Liver (tissue), 9 donors: ENCODE results near the gene RPS6KA2. TPM values are rescaled to one million over a fixed set of nuclear protein-coding genes. Genes with fewer than 3 reads are reported as not detected.

Experiments
- DNase-seq: peaks from one replicate; pipeline ENCODE4 v3.0.0-alpha.2; 2017; ENCODE audit warnings: low spot score
- H3K27ac ChIP-seq, 2 donors: one replicate each; pipeline ENCODE4 v1.7.0; 2013; ENCODE audit warnings: inconsistent platforms in 2 of 2, low read length in 2 of 2, control low read depth in 1 of 2, low read depth in 1 of 2, mild to moderate bottlenecking in 1 of 2
- H3K27me3 ChIP-seq, 4 donors: one replicate each; pipeline versions ENCODE4 v1.6.1 to v1.7.0; 2013; ENCODE audit warnings: low read length in 3 of 4, inconsistent platforms in 1 of 4, mild to moderate bottlenecking in 1 of 4, moderate library complexity in 1 of 4; ENCODE audit not compliant: control insufficient read depth in 4 of 4, insufficient read depth in 4 of 4
- H3K36me3 ChIP-seq, 4 donors: one replicate each; pipeline versions ENCODE4 v1.6.1 to v1.7.0; 2013; ENCODE audit warnings: low read length in 3 of 4, mild to moderate bottlenecking in 3 of 4, low read depth in 1 of 4, moderate library complexity in 1 of 4; ENCODE audit not compliant: control insufficient read depth in 4 of 4, insufficient read depth in 3 of 4
- H3K4me1 ChIP-seq, 4 donors: one replicate each; pipeline versions ENCODE4 v1.6.1 to v1.7.0; 2013; ENCODE audit warnings: low read length in 3 of 4, mild to moderate bottlenecking in 3 of 4, moderate library complexity in 1 of 4; ENCODE audit not compliant: control insufficient read depth in 4 of 4, insufficient read depth in 4 of 4
- H3K4me3 ChIP-seq, 3 donors: one replicate each; pipeline versions ENCODE4 v1.6.1 to v1.7.0; 2013; ENCODE audit warnings: low read length in 3 of 3, control low read depth in 1 of 3, low read depth in 1 of 3, mild to moderate bottlenecking in 1 of 3
- H3K9ac ChIP-seq, 2 donors: one replicate each; pipeline ENCODE4 v1.7.0; 2013; ENCODE audit warnings: low read length in 2 of 2, mild to moderate bottlenecking in 2 of 2, moderate library complexity in 2 of 2, control low read depth in 1 of 2, low read depth in 1 of 2
- H3K9me3 ChIP-seq, 4 donors: one replicate each; pipeline versions ENCODE4 v1.6.1 to v1.7.0; 2013; ENCODE audit warnings: low read length in 3 of 4; ENCODE audit not compliant: control insufficient read depth in 4 of 4
- EGR1 ChIP-seq, 2 donors: IDR thresholded peaks; 2 replicates each; pipeline ENCODE4 v1.6.1; 2016 to 2018; ENCODE audit warnings: antibody characterized with exemption in 2 of 2, low read depth in 2 of 2
- FOXA1 ChIP-seq: IDR thresholded peaks from 2 replicates; pipeline ENCODE4 v1.6.1; 2016; ENCODE audit warnings: antibody characterized with exemption
- FOXA2 ChIP-seq: IDR thresholded peaks from 2 replicates; pipeline ENCODE4 v1.6.1; 2016; ENCODE audit warnings: antibody characterized with exemption
- GABPA ChIP-seq, 2 donors: IDR thresholded peaks in 1 of 2; conservative IDR thresholded peaks in 1 of 2; 2 replicates each; pipeline ENCODE4 v1.6.1; 2016; ENCODE audit warnings: antibody characterized with exemption in 2 of 2, mild to moderate bottlenecking in 1 of 2, moderate library complexity in 1 of 2
- HNF4A ChIP-seq, 2 donors: conservative IDR thresholded peaks; 2 replicates each; pipeline ENCODE4 v1.6.1; 2016; ENCODE audit warnings: antibody characterized with exemption in 2 of 2, mild to moderate bottlenecking in 2 of 2
- HNF4G ChIP-seq: IDR thresholded peaks from 2 replicates; pipeline ENCODE4 v1.6.1; 2016; ENCODE audit warnings: antibody characterized with exemption
- JUND ChIP-seq, 2 donors: IDR thresholded peaks; 2 replicates each; pipeline ENCODE4 v1.6.1; 2016; ENCODE audit warnings: antibody characterized with exemption in 2 of 2
- NR2F2 ChIP-seq: IDR thresholded peaks from 2 replicates; pipeline ENCODE4 v1.6.1; 2016; ENCODE audit warnings: antibody characterized with exemption
- RAD21 ChIP-seq, 2 donors: IDR thresholded peaks; 2 replicates each; pipeline ENCODE4 v1.6.1; 2016; ENCODE audit warnings: antibody characterized with exemption in 2 of 2, mild to moderate bottlenecking in 2 of 2
- RXRA ChIP-seq, 2 donors: IDR thresholded peaks; 2 replicates each; pipeline ENCODE4 v1.6.1; 2017 to 2018; ENCODE audit warnings: antibody characterized with exemption in 2 of 2, mild to moderate bottlenecking in 1 of 2
- SP1 ChIP-seq: IDR thresholded peaks from 2 replicates; pipeline ENCODE4 v1.6.1; 2018; ENCODE audit warnings: antibody characterized with exemption, mild to moderate bottlenecking
- TAF1 ChIP-seq: conservative IDR thresholded peaks from 2 replicates; pipeline ENCODE4 v1.6.1; 2016; ENCODE audit warnings: antibody characterized with exemption, mild to moderate bottlenecking
- YY1 ChIP-seq: IDR thresholded peaks from 2 replicates; pipeline ENCODE4 v1.6.1; 2016; ENCODE audit warnings: antibody characterized with exemption, mild to moderate bottlenecking
- WGBS: extraction: QIAGEN DNeasy Blood & Tissue Kit; methylation state at CpG from one replicate; pipeline ENCODE4 v1.1.7; 2013; 5-methylcytosine and 5-hydroxymethylcytosine counted together
- polyA plus RNA-seq, 2 donors: library from polyadenylated mRNA; stranded (reverse) in 1 of 2; unstranded in 1 of 2; fragments of 200-250 nt in 1 of 2; fragments of >200 nt in 1 of 2; fragmentation: Nextera tagmentation in 1 of 2; extraction: Ambion mirVana in 1 of 2; gene quantifications; one replicate each; pipeline versions ENCODE4 v1.2.1 to v1.2.3, GENCODE V29; 2013 to 2015
- total RNA-seq, 2 donors: library from RNA; depleted of rRNA; stranded (reverse); fragments of >200 nt; gene quantifications; one replicate each; pipeline ENCODE4 v1.2.3, GENCODE V29; 2014
- TF ChIP-seq, protein P1 (sequence below): IDR thresholded peaks from 2 replicates; pipeline ENCODE4 v1.6.1; 2016; ENCODE audit warnings: antibody characterized with exemption
- TF ChIP-seq, protein P2 (sequence below): IDR thresholded peaks from 2 replicates; pipeline ENCODE4 v1.6.1; 2016; ENCODE audit warnings: antibody characterized with exemption
- TF ChIP-seq, protein P3 (sequence below): fragments of 150-350 bp; IDR thresholded peaks from 2 replicates; pipeline ENCODE4 v1.5.1; 2017; ENCODE audit warnings: improper control_type of control experiment, low read depth, low read length; ENCODE audit not compliant: missing input control
- TF ChIP-seq, protein P4 (sequence below): IDR thresholded peaks from 2 replicates; pipeline ENCODE4 v1.6.1; 2016; ENCODE audit warnings: antibody characterized with exemption
- TF ChIP-seq, protein P5 (sequence below): IDR thresholded peaks from 2 replicates; pipeline ENCODE4 v1.6.1; 2016; ENCODE audit warnings: antibody characterized with exemption, mild to moderate bottlenecking
- donor health status: healthy.
- donor health status: healthy.
- donor health status: healthy.
- donor health status: healthy.
- donor health status: healthy.

The RPS6KA2 gene
- total and polyA plus RNA-seq, 4 donors = 2.5 to 9.0 (median 5.0) TPM

DNA sequence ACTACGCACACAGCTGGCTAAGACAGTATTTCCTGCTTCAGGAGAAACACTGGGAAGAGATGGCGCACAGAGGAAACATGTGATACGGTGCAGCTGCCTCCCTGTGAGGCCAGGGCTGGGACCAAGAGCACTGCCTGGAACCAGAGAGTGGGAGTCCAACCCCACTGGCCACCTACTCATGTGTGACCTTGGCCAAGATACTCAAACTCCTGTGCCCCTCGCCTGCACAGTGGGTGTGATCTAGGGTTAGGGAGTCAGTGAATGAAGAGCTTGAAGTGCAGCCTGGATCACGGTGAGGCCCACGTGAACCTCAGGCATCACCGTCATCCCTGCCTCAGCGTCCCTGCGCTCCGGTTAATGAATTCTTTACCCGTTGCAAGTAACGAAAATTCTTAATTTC is 202.6 kb downstream of the RPS6KA2 start:
- TF ChIP-seq YY1 (no peak), HNF4G (no peak), TAF1 (no peak), JUND (IDR thresholded peaks at IDR 0.05) (no peak), RAD21 (IDR thresholded peaks at IDR 0.05) (no peak), RXRA (IDR thresholded peaks at IDR 0.05) (no peak), NR2F2 (no peak), SP1 (no peak), GABPA (IDR thresholded peaks at IDR 0.05 in 1 of 2, conservative IDR thresholded peaks at IDR 0.05 in 1 of 2) (no peak), FOXA1 (no peak), HNF4A (conservative IDR thresholded peaks at IDR 0.05) (no peak), FOXA2 (no peak), EGR1 (IDR thresholded peaks at IDR 0.05; ENCODE audit: low read depth in 2 of 2) (no peak)
- TF ChIP-seq, protein P1, sequence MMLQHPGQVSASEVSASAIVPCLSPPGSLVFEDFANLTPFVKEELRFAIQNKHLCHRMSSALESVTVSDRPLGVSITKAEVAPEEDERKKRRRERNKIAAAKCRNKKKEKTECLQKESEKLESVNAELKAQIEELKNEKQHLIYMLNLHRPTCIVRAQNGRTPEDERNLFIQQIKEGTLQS = no peak
- TF ChIP-seq, protein P2, sequence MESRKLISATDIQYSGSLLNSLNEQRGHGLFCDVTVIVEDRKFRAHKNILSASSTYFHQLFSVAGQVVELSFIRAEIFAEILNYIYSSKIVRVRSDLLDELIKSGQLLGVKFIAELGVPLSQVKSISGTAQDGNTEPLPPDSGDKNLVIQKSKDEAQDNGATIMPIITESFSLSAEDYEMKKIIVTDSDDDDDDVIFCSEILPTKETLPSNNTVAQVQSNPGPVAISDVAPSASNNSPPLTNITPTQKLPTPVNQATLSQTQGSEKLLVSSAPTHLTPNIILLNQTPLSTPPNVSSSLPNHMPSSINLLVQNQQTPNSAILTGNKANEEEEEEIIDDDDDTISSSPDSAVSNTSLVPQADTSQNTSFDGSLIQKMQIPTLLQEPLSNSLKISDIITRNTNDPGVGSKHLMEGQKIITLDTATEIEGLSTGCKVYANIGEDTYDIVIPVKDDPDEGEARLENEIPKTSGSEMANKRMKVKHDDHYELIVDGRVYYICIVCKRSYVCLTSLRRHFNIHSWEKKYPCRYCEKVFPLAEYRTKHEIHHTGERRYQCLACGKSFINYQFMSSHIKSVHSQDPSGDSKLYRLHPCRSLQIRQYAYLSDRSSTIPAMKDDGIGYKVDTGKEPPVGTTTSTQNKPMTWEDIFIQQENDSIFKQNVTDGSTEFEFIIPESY = no peak
- TF ChIP-seq, protein P3, sequence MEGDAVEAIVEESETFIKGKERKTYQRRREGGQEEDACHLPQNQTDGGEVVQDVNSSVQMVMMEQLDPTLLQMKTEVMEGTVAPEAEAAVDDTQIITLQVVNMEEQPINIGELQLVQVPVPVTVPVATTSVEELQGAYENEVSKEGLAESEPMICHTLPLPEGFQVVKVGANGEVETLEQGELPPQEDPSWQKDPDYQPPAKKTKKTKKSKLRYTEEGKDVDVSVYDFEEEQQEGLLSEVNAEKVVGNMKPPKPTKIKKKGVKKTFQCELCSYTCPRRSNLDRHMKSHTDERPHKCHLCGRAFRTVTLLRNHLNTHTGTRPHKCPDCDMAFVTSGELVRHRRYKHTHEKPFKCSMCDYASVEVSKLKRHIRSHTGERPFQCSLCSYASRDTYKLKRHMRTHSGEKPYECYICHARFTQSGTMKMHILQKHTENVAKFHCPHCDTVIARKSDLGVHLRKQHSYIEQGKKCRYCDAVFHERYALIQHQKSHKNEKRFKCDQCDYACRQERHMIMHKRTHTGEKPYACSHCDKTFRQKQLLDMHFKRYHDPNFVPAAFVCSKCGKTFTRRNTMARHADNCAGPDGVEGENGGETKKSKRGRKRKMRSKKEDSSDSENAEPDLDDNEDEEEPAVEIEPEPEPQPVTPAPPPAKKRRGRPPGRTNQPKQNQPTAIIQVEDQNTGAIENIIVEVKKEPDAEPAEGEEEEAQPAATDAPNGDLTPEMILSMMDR = no peak
- TF ChIP-seq, protein P4, sequence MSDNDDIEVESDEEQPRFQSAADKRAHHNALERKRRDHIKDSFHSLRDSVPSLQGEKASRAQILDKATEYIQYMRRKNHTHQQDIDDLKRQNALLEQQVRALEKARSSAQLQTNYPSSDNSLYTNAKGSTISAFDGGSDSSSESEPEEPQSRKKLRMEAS = no peak
- TF ChIP-seq, protein P5, sequence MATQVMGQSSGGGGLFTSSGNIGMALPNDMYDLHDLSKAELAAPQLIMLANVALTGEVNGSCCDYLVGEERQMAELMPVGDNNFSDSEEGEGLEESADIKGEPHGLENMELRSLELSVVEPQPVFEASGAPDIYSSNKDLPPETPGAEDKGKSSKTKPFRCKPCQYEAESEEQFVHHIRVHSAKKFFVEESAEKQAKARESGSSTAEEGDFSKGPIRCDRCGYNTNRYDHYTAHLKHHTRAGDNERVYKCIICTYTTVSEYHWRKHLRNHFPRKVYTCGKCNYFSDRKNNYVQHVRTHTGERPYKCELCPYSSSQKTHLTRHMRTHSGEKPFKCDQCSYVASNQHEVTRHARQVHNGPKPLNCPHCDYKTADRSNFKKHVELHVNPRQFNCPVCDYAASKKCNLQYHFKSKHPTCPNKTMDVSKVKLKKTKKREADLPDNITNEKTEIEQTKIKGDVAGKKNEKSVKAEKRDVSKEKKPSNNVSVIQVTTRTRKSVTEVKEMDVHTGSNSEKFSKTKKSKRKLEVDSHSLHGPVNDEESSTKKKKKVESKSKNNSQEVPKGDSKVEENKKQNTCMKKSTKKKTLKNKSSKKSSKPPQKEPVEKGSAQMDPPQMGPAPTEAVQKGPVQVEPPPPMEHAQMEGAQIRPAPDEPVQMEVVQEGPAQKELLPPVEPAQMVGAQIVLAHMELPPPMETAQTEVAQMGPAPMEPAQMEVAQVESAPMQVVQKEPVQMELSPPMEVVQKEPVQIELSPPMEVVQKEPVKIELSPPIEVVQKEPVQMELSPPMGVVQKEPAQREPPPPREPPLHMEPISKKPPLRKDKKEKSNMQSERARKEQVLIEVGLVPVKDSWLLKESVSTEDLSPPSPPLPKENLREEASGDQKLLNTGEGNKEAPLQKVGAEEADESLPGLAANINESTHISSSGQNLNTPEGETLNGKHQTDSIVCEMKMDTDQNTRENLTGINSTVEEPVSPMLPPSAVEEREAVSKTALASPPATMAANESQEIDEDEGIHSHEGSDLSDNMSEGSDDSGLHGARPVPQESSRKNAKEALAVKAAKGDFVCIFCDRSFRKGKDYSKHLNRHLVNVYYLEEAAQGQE = no peak
- Histone ChIP-seq H3K4me3 (no peak overlapping the region), H3K9me3 (no peaks in the 10 kb centered on the region), H3K27me3 (no peaks in the 10 kb centered on the region), H3K9ac (no peak overlapping the region), H3K27ac (no peak overlapping the region), H3K36me3 (peaks cover 0 to 8% (median 0%) of the 10 kb centered on the region in 4 donors), H3K4me1 (peaks cover 0 to 8% (median 0%) of the 10 kb centered on the region in 4 donors)
- DNase-seq = no peak
- 93% methylated on average over 12 of the region's 12 CpGs for WGBS
